Measurements from ENCODE around the gene C9. TPM values are rescaled to one million over a fixed set of nuclear protein-coding genes. Genes with fewer than 3 reads are reported as not detected.
A peak's percentile ranks its signal among the peaks of the same experiment; 100 is the strongest.
"Not testable (repeated sequence)": the region's sequence is repeated elsewhere in the genome, so short reads cannot be mapped to it uniquely, and the experiment has no call there.

Gene C9
- total RNA-seq, 1 donor from 2014 or later, result not detected

GRCh38 chr5:39264528-39264927 is 99.8 kb downstream of the C9 start:
- no peak for DNase-seq (ENCODE audit: low read depth, low spot score)

- no peak for DNase-seq (ENCODE audit: low read depth, low spot score)
Measured at GRCh38 chr5:39262981-39263380, 101.3 kb downstream of the C9 start.

- DNase-seq (ENCODE audit: low read depth, low spot score), result no peak
Measured at GRCh38 chr5:39260095-39260494, 104.2 kb downstream of the C9 start.

GRCh38 chr5:39257554-39257953 is 106.7 kb downstream of the C9 start:
- no peak for DNase-seq (ENCODE audit: low read depth, low spot score)

GRCh38 chr5:39256477-39257235 is 107.6 kb downstream of the C9 start:
- peak; percentile 35 for DNase-seq (ENCODE audit: low read depth, low spot score)

GRCh38 chr5:39255406-39255805 is 108.9 kb downstream of the C9 start:
- no peak for DNase-seq (ENCODE audit: low read depth, low spot score)

GRCh38 chr5:39254671-39255070 is 109.6 kb downstream of the C9 start:
- DNase-seq (ENCODE audit: low read depth, low spot score), result no peak

GRCh38 chr5:39253196-39253595 is 111.1 kb downstream of the C9 start:
- no peak for DNase-seq (ENCODE audit: low read depth, low spot score)

- no peak for DNase-seq (ENCODE audit: low read depth, low spot score)
Measured at GRCh38 chr5:39249564-39250274, 114.6 kb downstream of the C9 start.

GRCh38 chr5:39249069-39249468 is 115.2 kb downstream of the C9 start:
- no peak for DNase-seq (ENCODE audit: low read depth, low spot score)

- no peak for DNase-seq (ENCODE audit: low read depth, low spot score)
Measured at GRCh38 chr5:39240750-39241149, 123.5 kb downstream of the C9 start.

GRCh38 chr5:39238366-39239105 is 125.8 kb downstream of the C9 start:
- DNase-seq (ENCODE audit: low read depth, low spot score), result no peak

GRCh38 chr5:39236718-39237117 is 127.6 kb downstream of the C9 start:
- no peak for DNase-seq (ENCODE audit: low read depth, low spot score)

GRCh38 chr5:39235648-39236047 is 128.6 kb downstream of the C9 start:
- DNase-seq (ENCODE audit: low read depth, low spot score), result no peak

GRCh38 chr5:39234494-39234893 is 129.8 kb downstream of the C9 start:
- DNase-seq (ENCODE audit: low read depth, low spot score), result not testable (repeated sequence)

Other genes starting within 250 kb of the C9 start
- gene FYB1, start 144.9 kb downstream of the C9 start, total RNA-seq, result 0.13 TPM in 1 of 2 replicates, not detected in the other
- 72.7 and 100 TPM in 2 replicates for gene DAB2, start 60.5 kb upstream of the C9 start, total RNA-seq

All from pulmonary artery endothelial cell (primary cell).